Keratinocyte (primary cell): ENCODE results near the gene FMNL3. TPM values are rescaled to one million over a fixed set of nuclear protein-coding genes. Genes with fewer than 3 reads are reported as not detected.

Source experiments
- DNase-seq: peaks from one replicate; pipeline ENCODE4 v3.0.0-alpha.2; 2011; ENCODE audit warnings: low read depth, missing footprints, low spot score
- FAIRE-seq: peaks from 2 replicates; lab custom pipeline; 2011; peaks lifted over from hg19 to GRCh38; lab: Jason Lieb, UNC
- H2AFZ ChIP-seq: 2 replicates; pipeline ENCODE4 v1.6.0; 2012; ENCODE audit warnings: low read length, control low read depth, inconsistent platforms; ENCODE audit not compliant: control insufficient read depth
- H3K27ac ChIP-seq: 2 replicates; pipeline ENCODE4 v1.5.1; 2011; ENCODE audit warnings: low read length; ENCODE audit not compliant: control insufficient read depth, insufficient read depth
- H3K27me3 ChIP-seq: 3 replicates; pipeline ENCODE4 v1.6.0; 2011; ENCODE audit warnings: low read length; ENCODE audit not compliant: control insufficient read depth, insufficient read depth; ENCODE audit errors: extremely low read depth
- H3K36me3 ChIP-seq, 2 experiments: 2 replicates in 1 of 2; 3 replicates in 1 of 2; pipeline ENCODE4 v1.5.1; 2011; ENCODE audit warnings: low read length in 2 of 2, mild to moderate bottlenecking in 1 of 2; ENCODE audit not compliant: control insufficient read depth in 2 of 2, insufficient read depth in 2 of 2; ENCODE audit errors: extremely low read depth in 1 of 2
- H3K4me1 ChIP-seq: 3 replicates; pipeline ENCODE4 v1.5.1; 2011; ENCODE audit warnings: low read length; ENCODE audit not compliant: control insufficient read depth, insufficient read depth; ENCODE audit errors: extremely low read depth
- H3K4me2 ChIP-seq: 3 replicates; pipeline ENCODE4 v1.6.0; 2011; ENCODE audit warnings: low read depth, low read length; ENCODE audit not compliant: control insufficient read depth, insufficient read depth; ENCODE audit errors: extremely low read depth
- H3K4me3 ChIP-seq, 3 experiments: fragments of 200-600 bp in 1 of 3; sonication (generic) in 1 of 3; 2 replicates in 2 of 3; 3 replicates in 1 of 3; pipeline ENCODE4 v1.5.1; 2011 to 2016; ENCODE audit warnings: low read length in 3 of 3, mild to moderate bottlenecking in 3 of 3, control low read depth in 2 of 3, inconsistent platforms in 1 of 3, low read depth in 1 of 3, mixed read lengths in 1 of 3, mixed run types in 1 of 3, moderate library complexity in 1 of 3; ENCODE audit not compliant: control insufficient read depth in 2 of 3, insufficient read depth in 2 of 3; ENCODE audit errors: extremely low read depth in 1 of 3
- H3K79me2 ChIP-seq: 2 replicates; pipeline ENCODE4 v1.6.0; 2012; ENCODE audit warnings: low read length; ENCODE audit not compliant: control insufficient read depth, insufficient read depth
- H3K9ac ChIP-seq: 3 replicates; pipeline ENCODE4 v1.6.0; 2011; ENCODE audit warnings: low read length; ENCODE audit not compliant: control insufficient read depth, insufficient read depth; ENCODE audit errors: extremely low read depth
- H3K9me1 ChIP-seq: 3 replicates; pipeline ENCODE4 v1.6.0; 2011; ENCODE audit warnings: low read length; ENCODE audit not compliant: control insufficient read depth, insufficient read depth; ENCODE audit errors: extremely low read depth
- H3K9me3 ChIP-seq: 2 replicates; pipeline ENCODE4 v1.5.1; 2012; ENCODE audit warnings: low read depth, low read length; ENCODE audit not compliant: control insufficient read depth
- H4K20me1 ChIP-seq: 3 replicates; pipeline ENCODE4 v1.6.0; 2011; ENCODE audit warnings: low read length; ENCODE audit not compliant: control insufficient read depth, insufficient read depth; ENCODE audit errors: extremely low read depth
- CTCF ChIP-seq, 3 experiments: IDR thresholded peaks in 1 of 3; conservative IDR thresholded peaks in 1 of 3; optimal IDR thresholded peaks in 1 of 3; 2 replicates in 2 of 3; 3 replicates in 1 of 3; pipeline versions ENCODE3 to v1.5.1; 2011; ENCODE audit warnings: low read length in 3 of 3, mild to moderate bottlenecking in 3 of 3, moderate library complexity in 2 of 3, control low read depth in 1 of 3, inconsistent platforms in 1 of 3; ENCODE audit not compliant: insufficient read depth in 2 of 3; ENCODE audit errors: extremely low read depth in 1 of 3
- EZH2 ChIP-seq: IDR thresholded peaks from one replicate; pipeline ENCODE4 v1.6.1; 2012; ENCODE audit warnings: inconsistent platforms, mild to moderate bottlenecking, low read length, moderate library complexity
- dilution Hi-C: fragments of 300-500 bp; cut with MboI; formaldehyde crosslinking; loops from one replicate; pipeline ENCODE4 v1.7.0; 2020; ENCODE audit warnings: low sequenced_read_pairs; ENCODE audit not compliant: extremely low pct_ligation_motif_present
- polyA plus RNA-seq, 5 experiments: library from polyadenylated mRNA; depleted of rRNA in 3 of 5; stranded (reverse) in 3 of 5; stranded (forward) in 1 of 5; unstranded in 1 of 5; fragments of >200 nt; gene quantifications; 1 replicate in 1 of 5; 2 replicates in 3 of 5; 3 replicates in 1 of 5; pipeline versions ENCODE4 v1.2.1 to v1.2.3, GENCODE V29; 2011 to 2012; ENCODE audit warnings: missing spikeins in 2 of 5, low read depth in 1 of 5, low replicate concordance in 1 of 5

FMNL3 gene
- polyA plus RNA-seq, 1 donor (not counting 4 experiments of a cell fraction or from before 2014, with no cell fraction given) = 1.1 TPM

GRCh38 chr12:49636574-49636973, 70.6 kb downstream of the FMNL3 start:
- Histone ChIP-seq H3K27me3 (no peaks in the 10 kb centered on the region), H4K20me1 (no peaks in the 10 kb centered on the region), H3K4me2 (no peak overlapping the region), H3K9me1 (no peaks in the 10 kb centered on the region), H3K4me3 (no peak overlapping the region), H3K27ac (no peak overlapping the region), H2AFZ (no peak overlapping the region), H3K9me3 (no peaks in the 10 kb centered on the region), H3K36me3 (peaks cover 37 to 48% of the 10 kb centered on the region in 2 experiments), H3K79me2 (no peaks in the 10 kb centered on the region), H3K9ac (no peak overlapping the region), H3K4me1 (peaks cover under 1% of the 10 kb centered on the region)
- dilution Hi-C loops = no loop called here
- TF ChIP-seq CTCF (optimal IDR thresholded peaks at IDR 0.05 in 1 of 3, IDR thresholded peaks at IDR 0.05 in 1 of 3, conservative IDR thresholded peaks at IDR 0.05 in 1 of 3; ENCODE audit: extremely low read depth in 1 of 3, insufficient read depth in 2 of 3, low read length in 3 of 3) (no peak), EZH2 (no peak)
- DNase-seq = no peak
- FAIRE-seq = no peak

GRCh38 chr12:49635656-49636055, 71.5 kb downstream of the FMNL3 start:
- dilution Hi-C loops = no loop called here
- Histone ChIP-seq H3K4me3 (no peak overlapping the region), H4K20me1 (no peaks in the 10 kb centered on the region), H2AFZ (no peak overlapping the region), H3K27me3 (no peaks in the 10 kb centered on the region), H3K4me1 (no peaks in the 10 kb centered on the region), H3K27ac (no peak overlapping the region), H3K4me2 (no peak overlapping the region), H3K9ac (no peak overlapping the region), H3K79me2 (no peaks in the 10 kb centered on the region), H3K9me3 (no peaks in the 10 kb centered on the region), H3K9me1 (no peaks in the 10 kb centered on the region), H3K36me3 (peaks cover 31 to 44% of the 10 kb centered on the region in 2 experiments)
- TF ChIP-seq EZH2 (no peak), CTCF (optimal IDR thresholded peaks at IDR 0.05 in 1 of 3, IDR thresholded peaks at IDR 0.05 in 1 of 3, conservative IDR thresholded peaks at IDR 0.05 in 1 of 3; ENCODE audit: extremely low read depth in 1 of 3, insufficient read depth in 2 of 3, low read length in 3 of 3) (no peak)
- FAIRE-seq = no peak
- DNase-seq = no peak
